ENCODE data around the gene SMOC1. TPM values are rescaled to one million over a fixed set of nuclear protein-coding genes. Genes with fewer than 3 reads are reported as not detected.
A peak's percentile ranks its signal among the peaks of the same experiment; 100 is the strongest.

Gene SMOC1
- total RNA-seq, 1 donor from 2014 or later: 89.3 TPM

DNA sequence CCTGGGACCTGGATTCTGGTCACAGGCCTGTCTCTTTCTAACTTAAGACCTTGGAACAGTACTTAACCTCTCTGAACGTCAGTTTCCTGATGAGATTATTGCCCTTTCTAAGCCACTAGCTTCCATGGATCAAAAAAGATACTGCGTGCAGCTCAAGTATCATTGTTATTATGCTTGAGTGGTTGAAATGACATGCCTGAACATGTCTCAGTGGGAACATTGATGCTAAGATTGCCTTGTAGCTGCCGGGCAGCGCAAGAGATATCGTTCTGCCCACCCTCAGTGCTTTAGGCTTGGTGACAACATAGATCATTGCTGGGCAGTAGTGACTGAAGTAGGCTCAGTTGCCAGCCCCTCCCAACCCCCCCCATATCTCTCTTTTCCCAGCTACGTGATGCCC is 131.9 kb downstream of the SMOC1 start:
- Histone ChIP-seq H3K4me3 (no peak overlapping the region), H3K4me2 (no peak overlapping the region), H3K9me3 (ENCODE audit: low read depth) (no peaks in the 10 kb centered on the region), H3K36me3 (peaks cover 23% of the 10 kb centered on the region), H3K27me3 (no peaks in the 10 kb centered on the region), H3K4me1 (peaks cover 19% of the 10 kb centered on the region), H3K27ac (no peak overlapping the region), H3K9ac (no peak overlapping the region), H2AFZ (replicated peaks) (no peak overlapping the region), H3F3A (ENCODE audit: low read depth) (no peaks in the 10 kb centered on the region), H3K79me2 (ENCODE audit: low read depth) (no peaks in the 10 kb centered on the region), H4K20me1 (ENCODE audit: low read depth) (peaks cover 29% of the 10 kb centered on the region)
- H3K36me3 Mint-ChIP-seq: peaks cover 18% of the 10 kb centered on the region
- TF ChIP-seq EZH2phosphoT487 (IDR thresholded peaks at IDR 0.05): no peak
- TF ChIP-seq, protein P1, sequence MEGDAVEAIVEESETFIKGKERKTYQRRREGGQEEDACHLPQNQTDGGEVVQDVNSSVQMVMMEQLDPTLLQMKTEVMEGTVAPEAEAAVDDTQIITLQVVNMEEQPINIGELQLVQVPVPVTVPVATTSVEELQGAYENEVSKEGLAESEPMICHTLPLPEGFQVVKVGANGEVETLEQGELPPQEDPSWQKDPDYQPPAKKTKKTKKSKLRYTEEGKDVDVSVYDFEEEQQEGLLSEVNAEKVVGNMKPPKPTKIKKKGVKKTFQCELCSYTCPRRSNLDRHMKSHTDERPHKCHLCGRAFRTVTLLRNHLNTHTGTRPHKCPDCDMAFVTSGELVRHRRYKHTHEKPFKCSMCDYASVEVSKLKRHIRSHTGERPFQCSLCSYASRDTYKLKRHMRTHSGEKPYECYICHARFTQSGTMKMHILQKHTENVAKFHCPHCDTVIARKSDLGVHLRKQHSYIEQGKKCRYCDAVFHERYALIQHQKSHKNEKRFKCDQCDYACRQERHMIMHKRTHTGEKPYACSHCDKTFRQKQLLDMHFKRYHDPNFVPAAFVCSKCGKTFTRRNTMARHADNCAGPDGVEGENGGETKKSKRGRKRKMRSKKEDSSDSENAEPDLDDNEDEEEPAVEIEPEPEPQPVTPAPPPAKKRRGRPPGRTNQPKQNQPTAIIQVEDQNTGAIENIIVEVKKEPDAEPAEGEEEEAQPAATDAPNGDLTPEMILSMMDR (IDR thresholded peaks at IDR 0.05): no peak
- TF ChIP-seq EZH2 (IDR thresholded peaks at IDR 0.05): no peak
- no peak overlapping the region for H3K4me3 Mint-ChIP-seq
- no peak for DNase-seq (ENCODE audit: low spot score)
- peaks cover 61% of the 10 kb centered on the region for H3K4me1 Mint-ChIP-seq
- peaks cover 2% of the 10 kb centered on the region for H3K27me3 Mint-ChIP-seq (ENCODE audit: insufficient read depth, low read depth)
- H3K27ac Mint-ChIP-seq: no peak overlapping the region
- H3K9me3 Mint-ChIP-seq: no peaks in the 10 kb centered on the region

DNA sequence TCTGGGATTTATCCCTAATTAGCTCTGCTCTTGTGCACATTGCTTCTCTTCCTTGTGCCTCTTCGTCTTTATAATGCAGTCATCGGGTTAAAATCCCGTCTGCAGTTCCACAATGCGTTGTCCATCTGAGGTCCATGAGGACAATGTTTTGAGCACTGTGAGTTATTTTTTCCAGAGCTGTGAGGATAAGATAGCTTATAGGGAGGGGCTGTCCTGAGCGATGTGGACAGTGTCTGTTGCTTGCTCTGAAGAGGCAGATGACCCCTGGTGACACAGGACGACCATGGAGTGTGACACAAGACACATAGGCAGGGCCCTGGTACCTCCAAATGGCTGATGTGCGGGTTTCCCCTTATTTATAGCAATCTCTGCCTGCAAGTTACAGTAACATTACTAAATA is 132.5 kb downstream of the SMOC1 start:
- H3K4me3 Mint-ChIP-seq: peak overlapping the region; percentile 8

DNA sequence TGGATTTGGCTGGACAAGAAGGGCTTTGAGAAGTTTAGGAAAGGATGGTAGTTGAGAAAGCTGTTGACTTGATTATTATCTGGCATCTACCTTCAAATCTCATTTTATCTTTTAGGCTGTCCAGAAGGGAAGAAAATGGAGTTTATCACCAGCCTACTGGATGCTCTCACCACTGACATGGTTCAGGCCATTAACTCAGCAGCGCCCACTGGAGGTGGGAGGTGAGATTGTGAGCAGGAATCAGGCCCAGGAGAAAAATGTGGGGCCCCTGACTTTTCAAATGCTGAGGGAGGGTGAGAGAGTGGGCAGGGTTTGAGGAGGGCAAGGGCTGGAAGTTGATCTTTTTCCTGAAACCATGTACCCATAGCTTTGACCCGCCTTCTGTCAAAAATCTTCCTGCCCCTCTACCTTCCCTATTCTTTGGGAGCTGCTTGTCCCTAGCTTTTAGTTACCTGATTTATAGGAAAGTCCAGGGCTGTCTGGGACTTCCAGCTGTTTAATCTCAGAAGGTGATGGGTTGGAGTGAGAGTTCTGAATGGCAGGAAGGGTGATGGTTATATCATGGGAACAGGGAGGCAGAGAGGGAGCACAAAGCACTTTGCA is 134.2 kb downstream of the SMOC1 start:
- H2AFZ ChIP-seq (replicated peaks): no peak overlapping the region
- peaks cover 15% of the 10 kb centered on the region for H3K4me1 ChIP-seq
- peaks cover 10% of the 10 kb centered on the region for H4K20me1 ChIP-seq (ENCODE audit: low read depth)
- H3K9ac ChIP-seq: no peak overlapping the region
- Mint-ChIP-seq H3K27ac (no peak overlapping the region), H3K27me3 (ENCODE audit: insufficient read depth, low read depth) (peaks cover 4% of the 10 kb centered on the region), H3K4me1 (peaks cover 52% of the 10 kb centered on the region), H3K4me3 (no peak overlapping the region), H3K9me3 (no peaks in the 10 kb centered on the region), H3K36me3 (peaks cover 24% of the 10 kb centered on the region)
- H3K4me2 ChIP-seq: no peak overlapping the region
- TF ChIP-seq EZH2phosphoT487 (IDR thresholded peaks at IDR 0.05): no peak
- TF ChIP-seq, protein P1 (IDR thresholded peaks at IDR 0.05): peak; percentile 91
- TF ChIP-seq EZH2 (IDR thresholded peaks at IDR 0.05): no peak
- peaks cover 32% of the 10 kb centered on the region for H3K36me3 ChIP-seq
- H3F3A ChIP-seq (ENCODE audit: low read depth): no peaks in the 10 kb centered on the region
- H3K27ac ChIP-seq: no peak overlapping the region
- H3K9me3 ChIP-seq (ENCODE audit: low read depth): no peaks in the 10 kb centered on the region
- no peak overlapping the region for H3K4me3 ChIP-seq
- no peaks in the 10 kb centered on the region for H3K27me3 ChIP-seq
- no peaks in the 10 kb centered on the region for H3K79me2 ChIP-seq (ENCODE audit: low read depth)
- DNase-seq (ENCODE audit: low spot score): peak; percentile 68

More for the DNA sequence above, 132.5 kb downstream of the SMOC1 start:
- Histone ChIP-seq H3K4me3 (no peak overlapping the region), H3K4me1 (peaks cover 19% of the 10 kb centered on the region), H4K20me1 (ENCODE audit: low read depth) (peaks cover 23% of the 10 kb centered on the region), H3K9me3 (ENCODE audit: low read depth) (no peaks in the 10 kb centered on the region), H3K36me3 (peaks cover 28% of the 10 kb centered on the region), H3K79me2 (ENCODE audit: low read depth) (no peaks in the 10 kb centered on the region), H2AFZ (replicated peaks) (no peak overlapping the region), H3K27me3 (no peaks in the 10 kb centered on the region), H3K4me2 (no peak overlapping the region), H3F3A (ENCODE audit: low read depth) (no peaks in the 10 kb centered on the region), H3K27ac (no peak overlapping the region), H3K9ac (no peak overlapping the region)
- H3K27me3 Mint-ChIP-seq (ENCODE audit: insufficient read depth, low read depth): peaks cover under 1% of the 10 kb centered on the region
- peaks cover 18% of the 10 kb centered on the region for H3K36me3 Mint-ChIP-seq
- H3K4me1 Mint-ChIP-seq: peaks cover 55% of the 10 kb centered on the region
- TF ChIP-seq, protein P1 (IDR thresholded peaks at IDR 0.05): no peak
- TF ChIP-seq EZH2phosphoT487 (IDR thresholded peaks at IDR 0.05): no peak
- TF ChIP-seq EZH2 (IDR thresholded peaks at IDR 0.05): no peak
- DNase-seq (ENCODE audit: low spot score): no peak
- no peaks in the 10 kb centered on the region for H3K9me3 Mint-ChIP-seq
- peak overlapping the region; percentile 28 for H3K27ac Mint-ChIP-seq
